ENCODE measurements around the gene SLC14A1. TPM values are rescaled to one million over a fixed set of nuclear protein-coding genes. Genes with fewer than 3 reads are reported as not detected.
"Not testable (repeated sequence)": the region's sequence is repeated elsewhere in the genome, so short reads cannot be mapped to it uniquely, and the experiment has no call there.

Gene SLC14A1
- total RNA-seq, 1 donor from 2014 or later = not detected

GRCh38 chr18:45757005-45757404 lies 33.0 kb downstream of the SLC14A1 start:
- H3K9me3 Mint-ChIP-seq (ENCODE audit: unreplicated experiment) = peaks cover 4% of the 10 kb centered on the region
- no peak overlapping the region for H3K27ac ChIP-seq (ENCODE audit: low read depth, low read length)
- H3K4me3 Mint-ChIP-seq (ENCODE audit: unreplicated experiment) = no peak overlapping the region
- no peak overlapping the region for H2AFZ ChIP-seq (ENCODE audit: low read depth, low read length)
- no peaks in the 10 kb centered on the region for H3K36me3 ChIP-seq (ENCODE audit: insufficient read depth, low read length)
- H4K20me1 ChIP-seq (ENCODE audit: insufficient read depth, low read length) = no peaks in the 10 kb centered on the region
- H3K4me1 ChIP-seq (ENCODE audit: insufficient read depth, low read length) = peaks cover 11% of the 10 kb centered on the region
- H3K9me3 ChIP-seq (ENCODE audit: insufficient read depth, low read depth, low read length) = no peaks in the 10 kb centered on the region
- H3K9ac ChIP-seq (ENCODE audit: low read length) = no peak overlapping the region
- no peaks in the 10 kb centered on the region for H3K4me1 Mint-ChIP-seq (ENCODE audit: low read depth, unreplicated experiment)
- no peak for DNase-seq (ENCODE audit: low read depth)
- H3K27me3 ChIP-seq (ENCODE audit: insufficient read depth, low read length) = no peaks in the 10 kb centered on the region
- no peaks in the 10 kb centered on the region for H3K36me3 Mint-ChIP-seq (ENCODE audit: low read depth, unreplicated experiment)
- FAIRE-seq = no peak
- no peak overlapping the region for H3K4me3 ChIP-seq (ENCODE audit: insufficient read depth, low read depth, low read length)
- peaks cover 25% of the 10 kb centered on the region for H3K27me3 Mint-ChIP-seq (ENCODE audit: low read depth, unreplicated experiment)
- H3K79me2 ChIP-seq (ENCODE audit: insufficient read depth, low read length) = no peaks in the 10 kb centered on the region
- no peak overlapping the region for H3K4me2 ChIP-seq (ENCODE audit: low read length)
- TF ChIP-seq EZH2 (IDR thresholded peaks at IDR 0.05; ENCODE audit: insufficient read depth, low read length) (no peak), CTCF (IDR thresholded peaks at IDR 0.05; ENCODE audit: insufficient read depth, low read depth, low read length) (no peak)
- no peak overlapping the region for H3K27ac Mint-ChIP-seq (ENCODE audit: unreplicated experiment)

- H3K9ac ChIP-seq (ENCODE audit: low read length); H2AFZ ChIP-seq (ENCODE audit: low read depth, low read length); H3K27ac Mint-ChIP-seq (ENCODE audit: unreplicated experiment); DNase-seq (ENCODE audit: low read depth); H3K36me3 ChIP-seq (ENCODE audit: insufficient read depth, low read length); H3K79me2 ChIP-seq (ENCODE audit: insufficient read depth, low read length); H3K27me3 ChIP-seq (ENCODE audit: insufficient read depth, low read length); H3K27ac ChIP-seq (ENCODE audit: low read depth, low read length); H3K9me3 ChIP-seq (ENCODE audit: insufficient read depth, low read depth, low read length); H3K4me2 ChIP-seq (ENCODE audit: low read length); H3K4me3 Mint-ChIP-seq (ENCODE audit: unreplicated experiment); H3K36me3 Mint-ChIP-seq (ENCODE audit: low read depth, unreplicated experiment); H3K9me3 Mint-ChIP-seq (ENCODE audit: unreplicated experiment); H3K4me1 Mint-ChIP-seq (ENCODE audit: low read depth, unreplicated experiment); H3K4me3 ChIP-seq (ENCODE audit: insufficient read depth, low read depth, low read length); FAIRE-seq; H4K20me1 ChIP-seq (ENCODE audit: insufficient read depth, low read length): not testable (repeated sequence)
- H3K27me3 Mint-ChIP-seq (ENCODE audit: low read depth, unreplicated experiment) = peaks cover 25% of the 10 kb centered on the region
- H3K4me1 ChIP-seq (ENCODE audit: insufficient read depth, low read length) = peaks cover 11% of the 10 kb centered on the region
Measured at GRCh38 chr18:45757644-45758043, 33.7 kb downstream of the SLC14A1 start.

GRCh38 chr18:45760462-45761036 lies 36.6 kb downstream of the SLC14A1 start:
- DNase-seq (ENCODE audit: low read depth) (no peak), FAIRE-seq (no peak)
- Histone ChIP-seq H3K9ac (ENCODE audit: low read length) (no peak overlapping the region), H3K79me2 (ENCODE audit: insufficient read depth, low read length) (no peaks in the 10 kb centered on the region), H3K27ac (ENCODE audit: low read depth, low read length) (no peak overlapping the region), H4K20me1 (ENCODE audit: insufficient read depth, low read length) (no peaks in the 10 kb centered on the region), H3K4me3 (ENCODE audit: insufficient read depth, low read depth, low read length) (no peak overlapping the region), H3K4me2 (ENCODE audit: low read length) (no peak overlapping the region), H3K27me3 (ENCODE audit: insufficient read depth, low read length) (no peaks in the 10 kb centered on the region), H3K4me1 (ENCODE audit: insufficient read depth, low read length) (peaks cover 17% of the 10 kb centered on the region), H3K9me3 (ENCODE audit: insufficient read depth, low read depth, low read length) (no peaks in the 10 kb centered on the region), H3K36me3 (ENCODE audit: insufficient read depth, low read length) (no peaks in the 10 kb centered on the region), H2AFZ (ENCODE audit: low read depth, low read length) (no peak overlapping the region)
- Mint-ChIP-seq H3K27ac (ENCODE audit: unreplicated experiment) (no peak overlapping the region), H3K4me1 (ENCODE audit: low read depth, unreplicated experiment) (peaks cover 2% of the 10 kb centered on the region), H3K9me3 (ENCODE audit: unreplicated experiment) (peaks cover 4% of the 10 kb centered on the region), H3K36me3 (ENCODE audit: low read depth, unreplicated experiment) (no peaks in the 10 kb centered on the region), H3K27me3 (ENCODE audit: low read depth, unreplicated experiment) (peaks cover 18% of the 10 kb centered on the region), H3K4me3 (ENCODE audit: unreplicated experiment) (no peak overlapping the region)
- TF ChIP-seq EZH2 (IDR thresholded peaks at IDR 0.05; ENCODE audit: insufficient read depth, low read length) (no peak), CTCF (IDR thresholded peaks at IDR 0.05; ENCODE audit: insufficient read depth, low read depth, low read length) (no peak)
